HG03439 (cell line): Measurements from ENCODE around the gene EPN3.

Source experiments
- ATAC-seq: cut with Tn5 transposase; IDR thresholded peaks from one replicate; pipeline ENCODE4 v1.9.1; 2021; ENCODE audit warnings: mild to moderate bottlenecking, moderate library complexity; ENCODE audit not compliant: unreplicated experiment

EPN3 gene

DNA sequence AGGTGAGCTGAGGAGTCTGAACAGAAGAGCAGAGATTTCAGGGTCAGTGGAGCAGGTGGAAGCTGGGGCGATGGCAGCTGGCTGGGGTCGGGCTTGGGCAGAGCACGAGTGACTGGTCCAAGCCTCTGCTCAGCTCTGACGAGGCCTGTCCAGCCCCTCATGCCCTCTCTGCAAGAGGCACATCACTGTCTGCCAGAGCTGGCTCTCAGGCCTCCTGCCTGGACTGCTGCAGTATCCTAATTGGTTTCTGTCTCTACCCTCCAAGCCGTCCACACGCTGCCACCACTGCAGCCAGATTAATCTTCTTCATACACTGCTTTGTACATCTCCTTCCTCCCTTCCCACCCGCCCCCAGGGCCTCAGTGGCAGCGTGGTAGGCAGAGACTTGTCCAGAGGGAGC, 53.4 kb downstream of the EPN3 start:
- ATAC-seq = no peak

GRCh38 chr17:50586421-50587247, 54.1 kb downstream of the EPN3 start:
- ATAC-seq = no peak

DNA sequence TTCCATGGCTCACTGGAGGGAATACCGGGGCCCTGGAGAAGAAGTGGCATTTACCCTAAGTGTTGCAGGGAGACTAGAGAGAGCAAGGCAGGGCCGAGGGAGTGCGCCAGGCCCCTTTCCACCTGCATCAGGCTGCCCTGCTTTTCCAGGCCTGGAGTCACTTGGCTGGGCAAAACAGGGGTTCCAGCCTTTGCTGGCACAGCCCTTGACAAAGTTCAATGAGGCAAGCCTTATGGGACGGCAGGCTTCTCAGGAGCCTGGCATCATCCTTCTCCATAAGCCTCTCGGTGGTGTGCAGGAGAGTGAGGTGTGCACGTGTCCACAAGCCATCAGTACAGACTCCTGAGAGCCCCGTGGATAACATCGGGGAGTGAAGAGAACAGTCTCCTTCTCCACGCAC, 55.0 kb downstream of the EPN3 start:
- no peak for ATAC-seq

- no peak for ATAC-seq
These were observed 56.0 kb downstream of the EPN3 start for GRCh38 chr17:50588391-50589049.

- ATAC-seq = no peak
These were observed 56.7 kb downstream of the EPN3 start for GRCh38 chr17:50589095-50589705.

- no peak for ATAC-seq
These were observed 58.6 kb downstream of the EPN3 start for GRCh38 chr17:50590946-50591737.

DNA sequence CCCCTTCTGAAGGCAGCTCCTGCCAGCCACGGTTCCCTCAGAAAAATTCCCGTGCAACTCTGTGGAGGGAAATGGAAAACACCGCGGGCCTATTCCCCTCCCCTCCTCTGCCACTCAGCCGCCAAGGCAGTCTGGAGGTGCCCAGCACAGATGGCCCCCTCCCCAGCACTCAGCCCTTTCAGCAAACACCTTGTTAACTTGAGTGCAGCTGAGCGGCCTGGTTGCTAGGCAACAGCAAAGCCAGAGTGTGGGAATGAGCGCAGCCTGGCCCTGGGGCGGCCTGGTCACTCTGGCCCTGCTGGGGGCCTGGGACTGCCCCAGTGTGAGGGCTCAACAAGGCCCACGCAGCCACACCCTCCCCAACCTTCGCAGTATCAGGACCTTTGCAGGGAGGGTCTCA, 60.8 kb downstream of the EPN3 start:
- ATAC-seq = no peak
